ENCODE data around the gene CANT1. TPM values are rescaled to one million over a fixed set of nuclear protein-coding genes. Genes with fewer than 3 reads are reported as not detected.

Gene CANT1
- total and polyA plus RNA-seq, 2 of the 13 experiments (the other 11 are each of a cell fraction or from before 2014, with no cell fraction given): 34.1 to 42.1 TPM

DNA sequence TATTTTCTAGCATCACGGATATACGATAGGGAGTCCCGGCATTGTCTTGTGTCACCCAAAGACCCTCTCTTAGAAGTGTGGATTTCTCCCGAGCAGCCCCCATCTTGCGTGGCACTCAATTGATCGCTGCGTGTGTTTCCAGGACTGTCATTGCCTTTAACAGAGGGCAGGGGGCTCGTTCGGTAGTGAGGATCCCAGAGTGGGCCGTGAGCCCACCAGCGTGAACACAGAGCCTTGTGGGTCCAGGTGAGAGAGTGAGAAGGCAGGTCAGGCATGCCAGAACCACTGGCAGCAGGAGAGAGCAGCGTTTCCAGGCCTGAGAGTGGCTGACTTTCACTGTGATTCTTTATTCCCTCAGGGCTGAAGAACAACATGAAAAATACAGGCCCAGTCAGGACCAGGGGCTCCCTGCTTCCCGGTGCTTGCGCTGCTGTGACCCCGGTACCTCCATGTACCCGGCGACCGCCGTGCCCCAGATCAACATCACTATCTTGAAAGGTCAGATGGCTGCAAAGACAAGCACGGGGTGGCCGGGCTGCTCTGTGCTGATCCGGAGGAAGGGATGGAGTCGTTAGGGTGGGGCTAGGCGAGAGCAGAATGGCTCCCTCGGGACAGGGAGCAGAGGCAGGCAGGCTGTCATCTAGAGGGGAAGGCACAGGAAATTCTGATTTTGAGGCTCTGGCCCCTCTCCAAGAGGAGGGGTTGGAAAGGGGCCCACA lies 36.8 kb upstream of the CANT1 start:
- CTCF ChIA-PET (ENCODE audit: low intra/inter-chr PET ratio, low total read pairs): interaction anchor here (1.2 to 2.7 kb wide), 6 partner anchors 19 to 347 kb away, joined by 3 to 23 read pairs (median 8); no protein-coding TSS in a partner anchor
- Histone ChIP-seq H3K4me3 (replicated peaks in 1 of 3; ENCODE audit: insufficient read depth in 1 of 3, low read depth in 2 of 3, low read length in 3 of 3) (no peak overlapping the region; a peak in 1 of 6 replicates), H3K27me3 (ENCODE audit: control insufficient read depth in 1 of 2, insufficient read depth in 2 of 2, low read length in 2 of 2) (peaks cover 21 to 71% of the 10 kb centered on the region in 2 experiments), H3K4me1 (ENCODE audit: insufficient read depth, low read length) (peaks cover 29% of the 10 kb centered on the region), H3K27ac (ENCODE audit: extremely low read length, insufficient read depth, low read length) (no peak overlapping the region), H3K79me2 (ENCODE audit: insufficient read depth, low read length) (no peaks in the 10 kb centered on the region), H3K36me3 (replicated peaks in 1 of 2; ENCODE audit: control insufficient read depth in 1 of 2, insufficient read depth in 2 of 2, low read length in 2 of 2) (no peaks in the 10 kb centered on the region), H2AFZ (ENCODE audit: low read length) (no peak overlapping the region), H4K20me1 (ENCODE audit: insufficient read depth, low read length) (no peaks in the 10 kb centered on the region; the same call in 1 of the 2 replicates), H3K9me3 (ENCODE audit: low read length) (no peaks in the 10 kb centered on the region), H3K9ac (ENCODE audit: insufficient read depth, low read depth, low read length) (no peak overlapping the region), H3K4me2 (ENCODE audit: low read depth, low read length) (peak overlapping the region; percentile 19)
- POLR2A ChIA-PET: interaction anchor here (0.7 to 1.8 kb wide), 4 partner anchors 19 to 36 kb away, joined by 3 to 23 read pairs (median 4); partner anchors contain the start of genes CANT1 and ENGASE
- DNase-seq (ENCODE audit: low spot score) (no peak), ATAC-seq (peak; percentile 14; the same call in 2 of the 3 replicates), FAIRE-seq (no peak)
- 21% methylated on average over 25 of the region's 25 CpGs for WGBS (ENCODE audit: low lambda C conversion rate)
- in situ Hi-C loops (cut with HindIII; ENCODE audit: extremely low pct_ligation_motif_present, low pct_unique_long_range_greater_than_20kb) (loop anchor here (5.0 kb wide), 1 partner anchor 36 kb away; no protein-coding TSS in a partner anchor), intact Hi-C loops (cut with micrococcal nuclease; ENCODE audit: unreplicated experiment) (loop anchor here (1.0 kb wide), 1 partner anchor 36 kb away; no protein-coding TSS in a partner anchor)
- BruUV-seq (replicated peaks): no TSS peak
- TF ChIP-seq RFX5 (IDR thresholded peaks at IDR 0.05; ENCODE audit: low read depth, low read length): no peak
- TF ChIP-seq ZNF552 (CRISPR knock-in tag; IDR thresholded peaks at IDR 0.05; ENCODE audit: borderline replicate concordance): no peak
- no peak for TF ChIP-seq SOX13 (IDR thresholded peaks at IDR 0.05)
- peak in 1 of 2 experiments; percentile 1; a peak in 1 of 4 replicates for TF ChIP-seq SOX13 (CRISPR knock-in tag; conservative IDR thresholded peaks at IDR 0.05 in 1 of 2, IDR thresholded peaks at IDR 0.05 in 1 of 2)
- TF ChIP-seq ZFP62 (CRISPR knock-in tag; IDR thresholded peaks at IDR 0.05): no peak
- no peak for TF ChIP-seq NFIB (CRISPR knock-in tag; IDR thresholded peaks at IDR 0.05; ENCODE audit: borderline replicate concordance)
- TF ChIP-seq, protein P1, sequence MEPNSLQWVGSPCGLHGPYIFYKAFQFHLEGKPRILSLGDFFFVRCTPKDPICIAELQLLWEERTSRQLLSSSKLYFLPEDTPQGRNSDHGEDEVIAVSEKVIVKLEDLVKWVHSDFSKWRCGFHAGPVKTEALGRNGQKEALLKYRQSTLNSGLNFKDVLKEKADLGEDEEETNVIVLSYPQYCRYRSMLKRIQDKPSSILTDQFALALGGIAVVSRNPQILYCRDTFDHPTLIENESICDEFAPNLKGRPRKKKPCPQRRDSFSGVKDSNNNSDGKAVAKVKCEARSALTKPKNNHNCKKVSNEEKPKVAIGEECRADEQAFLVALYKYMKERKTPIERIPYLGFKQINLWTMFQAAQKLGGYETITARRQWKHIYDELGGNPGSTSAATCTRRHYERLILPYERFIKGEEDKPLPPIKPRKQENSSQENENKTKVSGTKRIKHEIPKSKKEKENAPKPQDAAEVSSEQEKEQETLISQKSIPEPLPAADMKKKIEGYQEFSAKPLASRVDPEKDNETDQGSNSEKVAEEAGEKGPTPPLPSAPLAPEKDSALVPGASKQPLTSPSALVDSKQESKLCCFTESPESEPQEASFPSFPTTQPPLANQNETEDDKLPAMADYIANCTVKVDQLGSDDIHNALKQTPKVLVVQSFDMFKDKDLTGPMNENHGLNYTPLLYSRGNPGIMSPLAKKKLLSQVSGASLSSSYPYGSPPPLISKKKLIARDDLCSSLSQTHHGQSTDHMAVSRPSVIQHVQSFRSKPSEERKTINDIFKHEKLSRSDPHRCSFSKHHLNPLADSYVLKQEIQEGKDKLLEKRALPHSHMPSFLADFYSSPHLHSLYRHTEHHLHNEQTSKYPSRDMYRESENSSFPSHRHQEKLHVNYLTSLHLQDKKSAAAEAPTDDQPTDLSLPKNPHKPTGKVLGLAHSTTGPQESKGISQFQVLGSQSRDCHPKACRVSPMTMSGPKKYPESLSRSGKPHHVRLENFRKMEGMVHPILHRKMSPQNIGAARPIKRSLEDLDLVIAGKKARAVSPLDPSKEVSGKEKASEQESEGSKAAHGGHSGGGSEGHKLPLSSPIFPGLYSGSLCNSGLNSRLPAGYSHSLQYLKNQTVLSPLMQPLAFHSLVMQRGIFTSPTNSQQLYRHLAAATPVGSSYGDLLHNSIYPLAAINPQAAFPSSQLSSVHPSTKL (CRISPR knock-in tag; IDR thresholded peaks at IDR 0.05): no peak
- TF ChIP-seq, protein P2, sequence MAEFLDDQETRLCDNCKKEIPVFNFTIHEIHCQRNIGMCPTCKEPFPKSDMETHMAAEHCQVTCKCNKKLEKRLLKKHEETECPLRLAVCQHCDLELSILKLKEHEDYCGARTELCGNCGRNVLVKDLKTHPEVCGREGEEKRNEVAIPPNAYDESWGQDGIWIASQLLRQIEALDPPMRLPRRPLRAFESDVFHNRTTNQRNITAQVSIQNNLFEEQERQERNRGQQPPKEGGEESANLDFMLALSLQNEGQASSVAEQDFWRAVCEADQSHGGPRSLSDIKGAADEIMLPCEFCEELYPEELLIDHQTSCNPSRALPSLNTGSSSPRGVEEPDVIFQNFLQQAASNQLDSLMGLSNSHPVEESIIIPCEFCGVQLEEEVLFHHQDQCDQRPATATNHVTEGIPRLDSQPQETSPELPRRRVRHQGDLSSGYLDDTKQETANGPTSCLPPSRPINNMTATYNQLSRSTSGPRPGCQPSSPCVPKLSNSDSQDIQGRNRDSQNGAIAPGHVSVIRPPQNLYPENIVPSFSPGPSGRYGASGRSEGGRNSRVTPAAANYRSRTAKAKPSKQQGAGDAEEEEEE (CRISPR knock-in tag; IDR thresholded peaks at IDR 0.05; ENCODE audit: borderline replicate concordance): 0 out of 2 replicates have a peak, but pooled peaks have one; percentile 52
- TF ChIP-seq ZBTB1 (CRISPR knock-in tag; IDR thresholded peaks at IDR 0.05; ENCODE audit: borderline replicate concordance): no peak
- no peak for TF ChIP-seq GABPB1 (CRISPR knock-in tag; IDR thresholded peaks at IDR 0.05)
- TF ChIP-seq, protein P3, sequence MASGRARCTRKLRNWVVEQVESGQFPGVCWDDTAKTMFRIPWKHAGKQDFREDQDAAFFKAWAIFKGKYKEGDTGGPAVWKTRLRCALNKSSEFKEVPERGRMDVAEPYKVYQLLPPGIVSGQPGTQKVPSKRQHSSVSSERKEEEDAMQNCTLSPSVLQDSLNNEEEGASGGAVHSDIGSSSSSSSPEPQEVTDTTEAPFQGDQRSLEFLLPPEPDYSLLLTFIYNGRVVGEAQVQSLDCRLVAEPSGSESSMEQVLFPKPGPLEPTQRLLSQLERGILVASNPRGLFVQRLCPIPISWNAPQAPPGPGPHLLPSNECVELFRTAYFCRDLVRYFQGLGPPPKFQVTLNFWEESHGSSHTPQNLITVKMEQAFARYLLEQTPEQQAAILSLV (CRISPR knock-in tag; IDR thresholded peaks at IDR 0.05; ENCODE audit: borderline replicate concordance): peak; percentile 13; the same call in 1 of the 2 replicates
- TF ChIP-seq, protein P4, sequence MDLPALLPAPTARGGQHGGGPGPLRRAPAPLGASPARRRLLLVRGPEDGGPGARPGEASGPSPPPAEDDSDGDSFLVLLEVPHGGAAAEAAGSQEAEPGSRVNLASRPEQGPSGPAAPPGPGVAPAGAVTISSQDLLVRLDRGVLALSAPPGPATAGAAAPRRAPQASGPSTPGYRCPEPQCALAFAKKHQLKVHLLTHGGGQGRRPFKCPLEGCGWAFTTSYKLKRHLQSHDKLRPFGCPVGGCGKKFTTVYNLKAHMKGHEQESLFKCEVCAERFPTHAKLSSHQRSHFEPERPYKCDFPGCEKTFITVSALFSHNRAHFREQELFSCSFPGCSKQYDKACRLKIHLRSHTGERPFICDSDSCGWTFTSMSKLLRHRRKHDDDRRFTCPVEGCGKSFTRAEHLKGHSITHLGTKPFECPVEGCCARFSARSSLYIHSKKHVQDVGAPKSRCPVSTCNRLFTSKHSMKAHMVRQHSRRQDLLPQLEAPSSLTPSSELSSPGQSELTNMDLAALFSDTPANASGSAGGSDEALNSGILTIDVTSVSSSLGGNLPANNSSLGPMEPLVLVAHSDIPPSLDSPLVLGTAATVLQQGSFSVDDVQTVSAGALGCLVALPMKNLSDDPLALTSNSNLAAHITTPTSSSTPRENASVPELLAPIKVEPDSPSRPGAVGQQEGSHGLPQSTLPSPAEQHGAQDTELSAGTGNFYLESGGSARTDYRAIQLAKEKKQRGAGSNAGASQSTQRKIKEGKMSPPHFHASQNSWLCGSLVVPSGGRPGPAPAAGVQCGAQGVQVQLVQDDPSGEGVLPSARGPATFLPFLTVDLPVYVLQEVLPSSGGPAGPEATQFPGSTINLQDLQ (CRISPR knock-in tag; IDR thresholded peaks at IDR 0.05): no peak
- TF ChIP-seq TARDBP (CRISPR knock-in tag; IDR thresholded peaks at IDR 0.05): no peak
